Subcutaneous abdominal adipose tissue (tissue), 5 donors: Measurements from ENCODE around the gene C10orf105.
A peak's percentile ranks its signal among the peaks of the same experiment; 100 is the strongest.

Source experiments
- H3K27ac ChIP-seq: one replicate; pipeline ENCODE4 v1.7.0; 2013; ENCODE audit warnings: low read depth, mild to moderate bottlenecking, inconsistent platforms, low read length, moderate library complexity
- H3K27me3 ChIP-seq, 5 donors: one replicate each; pipeline ENCODE4 v1.7.0; 2013; ENCODE audit warnings: low read length in 5 of 5, inconsistent platforms in 1 of 5; ENCODE audit not compliant: control insufficient read depth in 5 of 5, insufficient read depth in 4 of 5
- H3K36me3 ChIP-seq, 5 donors: one replicate each; pipeline ENCODE4 v1.7.0; 2013; ENCODE audit warnings: low read length in 5 of 5; ENCODE audit not compliant: control insufficient read depth in 5 of 5, insufficient read depth in 5 of 5
- H3K4me1 ChIP-seq, 5 donors: one replicate each; pipeline ENCODE4 v1.7.0; 2013; ENCODE audit warnings: low read length in 5 of 5, mild to moderate bottlenecking in 3 of 5, moderate library complexity in 1 of 5; ENCODE audit not compliant: control insufficient read depth in 5 of 5, insufficient read depth in 5 of 5
- H3K4me3 ChIP-seq, 5 donors: one replicate each; pipeline ENCODE4 v1.7.0; 2013; ENCODE audit warnings: low read length in 5 of 5, low read depth in 1 of 5
- H3K9ac ChIP-seq, 5 donors: one replicate each; pipeline ENCODE4 v1.7.0; 2013; ENCODE audit warnings: low read length in 5 of 5, mild to moderate bottlenecking in 4 of 5, moderate library complexity in 3 of 5
- H3K9me3 ChIP-seq, 5 donors: one replicate each; pipeline ENCODE4 v1.7.0; 2013; ENCODE audit warnings: low read length in 5 of 5; ENCODE audit not compliant: control insufficient read depth in 5 of 5
- donor health status: healthy.
- donor health status: healthy.
- donor health status: healthy.
- donor health status: healthy.
- donor health status: healthy.

Gene C10orf105

GRCh38 chr10:71719464-71720201 is at the start of gene C10orf105:
Gene C10orf105 (minus strand): TSS chr10:71719778. CDS start chr10:71716337, 3,441 bp downstream.
- H3K4me3 ChIP-seq = no peak within 1 kb of the TSS
- peak within 1 kb of the TSS in 1 of 5 donors; percentile 0 for H3K9ac ChIP-seq
- no peak within 1 kb of the TSS for H3K27ac ChIP-seq

GRCh38 chr10:71767420-71768035 is 48.0 kb upstream of the C10orf105 start:
- H3K4me1 ChIP-seq = peaks cover 45 to 99% (median 96%) of the 10 kb centered on the region in 5 donors
- no peaks in the 10 kb centered on the region for H3K27me3 ChIP-seq
- H3K36me3 ChIP-seq = peaks cover 0 to 25% (median 14%) of the 10 kb centered on the region in 5 donors

More at GRCh38 chr10:71719464-71720201, at the start of gene C10orf105:
- Histone ChIP-seq H3K36me3 (no peaks in the 10 kb centered on the region), H3K4me1 (peaks cover 2 to 46% (median 43%) of the 10 kb centered on the region in 5 donors), H3K27me3 (no peaks in the 10 kb centered on the region), H3K9me3 (no peaks in the 10 kb centered on the region)

GRCh38 chr10:71766717-71767419 is 47.3 kb upstream of the C10orf105 start:
- peak overlapping the region in 3 of 5 donors; percentile 27 to 36 (median 30) for H3K4me3 ChIP-seq
- H3K4me1 ChIP-seq = peaks cover 45 to 99% (median 96%) of the 10 kb centered on the region in 5 donors
- H3K36me3 ChIP-seq = peaks cover 0 to 31% (median 20%) of the 10 kb centered on the region in 5 donors
- H3K27ac ChIP-seq = peak overlapping the region; percentile 96
- H3K9ac ChIP-seq = peak overlapping the region in 3 of 5 donors; percentile 2 to 56 (median 17)
- H3K27me3 ChIP-seq = no peaks in the 10 kb centered on the region
- no peaks in the 10 kb centered on the region for H3K9me3 ChIP-seq

More at GRCh38 chr10:71767420-71768035, 48.0 kb upstream of the C10orf105 start:
- peak overlapping the region; percentile 9 to 36 (median 27) for H3K4me3 ChIP-seq
- H3K27ac ChIP-seq = peak overlapping the region; percentile 96
- peak overlapping the region in 3 of 5 donors; percentile 2 to 56 (median 17) for H3K9ac ChIP-seq
- H3K9me3 ChIP-seq = no peaks in the 10 kb centered on the region

- H3K4me3 ChIP-seq = peak overlapping the region in 1 of 5 donors; percentile 9
- peak overlapping the region in 2 of 5 donors; percentile 4 to 40 for H3K9ac ChIP-seq
- H3K27me3 ChIP-seq = no peaks in the 10 kb centered on the region
- no peaks in the 10 kb centered on the region for H3K9me3 ChIP-seq
- H3K4me1 ChIP-seq = peaks cover 40 to 99% (median 96%) of the 10 kb centered on the region in 5 donors
- H3K27ac ChIP-seq = peak overlapping the region; percentile 96
- peaks cover 0 to 39% (median 28%) of the 10 kb centered on the region in 5 donors for H3K36me3 ChIP-seq
These were observed 46.5 kb upstream of the C10orf105 start for GRCh38 chr10:71765906-71766716.

GRCh38 chr10:71765176-71765904 is 45.8 kb upstream of the C10orf105 start:
- H3K9ac ChIP-seq = peak overlapping the region in 2 of 5 donors; percentile 4 to 40

GRCh38 chr10:71763352-71764127 is 44.0 kb upstream of the C10orf105 start:
- Histone ChIP-seq H3K36me3 (peaks cover 0 to 46% (median 41%) of the 10 kb centered on the region in 5 donors), H3K27ac (peak overlapping the region; percentile 50), H3K9ac (peak overlapping the region in 1 of 5 donors; percentile 16), H3K4me1 (peaks cover 30 to 89% (median 80%) of the 10 kb centered on the region in 5 donors), H3K4me3 (no peak overlapping the region), H3K27me3 (no peaks in the 10 kb centered on the region), H3K9me3 (no peaks in the 10 kb centered on the region)

More at GRCh38 chr10:71765176-71765904, 45.8 kb upstream of the C10orf105 start:
- peaks cover 0 to 46% (median 35%) of the 10 kb centered on the region in 5 donors for H3K36me3 ChIP-seq
- no peaks in the 10 kb centered on the region for H3K9me3 ChIP-seq
- H3K4me3 ChIP-seq = peak overlapping the region in 2 of 5 donors; percentile 14 to 27
- peaks cover 41 to 99% (median 96%) of the 10 kb centered on the region in 5 donors for H3K4me1 ChIP-seq
- H3K27me3 ChIP-seq = no peaks in the 10 kb centered on the region
- H3K27ac ChIP-seq = peak overlapping the region; percentile 96

- peak overlapping the region in 1 of 5 donors; percentile 28 for H3K9ac ChIP-seq
- H3K9me3 ChIP-seq = no peaks in the 10 kb centered on the region
- peaks cover 24 to 89% (median 82%) of the 10 kb centered on the region in 5 donors for H3K4me1 ChIP-seq
- H3K36me3 ChIP-seq = peaks cover 0 to 58% (median 51%) of the 10 kb centered on the region in 5 donors
- H3K27me3 ChIP-seq = no peaks in the 10 kb centered on the region
- peak overlapping the region in 1 of 5 donors; percentile 45 for H3K4me3 ChIP-seq
- no peak overlapping the region for H3K27ac ChIP-seq
These were observed 42.7 kb upstream of the C10orf105 start for GRCh38 chr10:71762324-71762723.

GRCh38 chr10:71761541-71762113 is 42.0 kb upstream of the C10orf105 start:
- H3K27me3 ChIP-seq = no peaks in the 10 kb centered on the region
- H3K9ac ChIP-seq = no peak overlapping the region
- H3K4me1 ChIP-seq = peaks cover 19 to 89% (median 82%) of the 10 kb centered on the region in 5 donors
- H3K9me3 ChIP-seq = no peaks in the 10 kb centered on the region
- no peak overlapping the region for H3K27ac ChIP-seq
- H3K36me3 ChIP-seq = peaks cover 0 to 60% (median 51%) of the 10 kb centered on the region in 5 donors
- no peak overlapping the region for H3K4me3 ChIP-seq
